ENCODE data around the gene RLN3. TPM values are rescaled to one million over a fixed set of nuclear protein-coding genes. Genes with fewer than 3 reads are reported as not detected.

The RLN3 gene
- total RNA-seq, 1 donor from 2014 or later: not detected

- Mint-ChIP-seq H3K4me1 (ENCODE audit: low read depth) (no peaks in the 10 kb centered on the region), H3K27ac (ENCODE audit: unreplicated experiment) (no peak overlapping the region), H3K36me3 (ENCODE audit: low read depth) (peaks cover 4% of the 10 kb centered on the region), H3K9me3 (ENCODE audit: low read depth) (no peaks in the 10 kb centered on the region), H3K27me3 (ENCODE audit: low read depth) (no peaks in the 10 kb centered on the region), H3K4me3 (ENCODE audit: unreplicated experiment) (no peak overlapping the region)
- no peak for DNase-seq (ENCODE audit: low spot score)
- no peak for TF ChIP-seq CTCF (IDR thresholded peaks at IDR 0.05)
These were observed 32.8 kb upstream of the RLN3 start for GRCh38 chr19:13995017-13995728.

- Mint-ChIP-seq H3K4me3 (ENCODE audit: unreplicated experiment) (no peak overlapping the region), H3K27me3 (ENCODE audit: low read depth) (no peaks in the 10 kb centered on the region), H3K9me3 (ENCODE audit: low read depth) (no peaks in the 10 kb centered on the region), H3K4me1 (ENCODE audit: low read depth) (no peaks in the 10 kb centered on the region), H3K36me3 (ENCODE audit: low read depth) (peaks cover 3% of the 10 kb centered on the region), H3K27ac (ENCODE audit: unreplicated experiment) (no peak overlapping the region)
- no peak for DNase-seq (ENCODE audit: low spot score)
- TF ChIP-seq CTCF (IDR thresholded peaks at IDR 0.05): no peak
These were observed 31.8 kb upstream of the RLN3 start for GRCh38 chr19:13995878-13996765.

- no peaks in the 10 kb centered on the region for H3K4me1 Mint-ChIP-seq (ENCODE audit: low read depth)
- H3K9me3 Mint-ChIP-seq (ENCODE audit: low read depth): no peaks in the 10 kb centered on the region
- peaks cover 2% of the 10 kb centered on the region for H3K36me3 Mint-ChIP-seq (ENCODE audit: low read depth)
- no peak for DNase-seq (ENCODE audit: low spot score)
- no peak overlapping the region for H3K27ac Mint-ChIP-seq (ENCODE audit: unreplicated experiment)
- no peaks in the 10 kb centered on the region for H3K27me3 Mint-ChIP-seq (ENCODE audit: low read depth)
- H3K4me3 Mint-ChIP-seq (ENCODE audit: unreplicated experiment): no peak overlapping the region
- TF ChIP-seq CTCF (IDR thresholded peaks at IDR 0.05): no peak
These were observed 30.9 kb upstream of the RLN3 start for GRCh38 chr19:13996928-13997630.

- Mint-ChIP-seq H3K27me3 (ENCODE audit: low read depth) (no peaks in the 10 kb centered on the region), H3K9me3 (ENCODE audit: low read depth) (no peaks in the 10 kb centered on the region), H3K27ac (ENCODE audit: unreplicated experiment) (no peak overlapping the region), H3K4me1 (ENCODE audit: low read depth) (no peaks in the 10 kb centered on the region), H3K4me3 (ENCODE audit: unreplicated experiment) (no peak overlapping the region), H3K36me3 (ENCODE audit: low read depth) (peaks cover 2% of the 10 kb centered on the region)
- no peak for TF ChIP-seq CTCF (IDR thresholded peaks at IDR 0.05)
- no peak for DNase-seq (ENCODE audit: low spot score)
These were observed 30.4 kb upstream of the RLN3 start for GRCh38 chr19:13997631-13997962.

GRCh38 chr19:13998426-13998825, 29.5 kb upstream of the RLN3 start:
- TF ChIP-seq CTCF (IDR thresholded peaks at IDR 0.05): no peak
- peaks cover 2% of the 10 kb centered on the region for H3K36me3 Mint-ChIP-seq (ENCODE audit: low read depth)
- no peaks in the 10 kb centered on the region for H3K9me3 Mint-ChIP-seq (ENCODE audit: low read depth)
- no peak for DNase-seq (ENCODE audit: low spot score)
- peaks cover 7% of the 10 kb centered on the region for H3K4me1 Mint-ChIP-seq (ENCODE audit: low read depth)
- H3K27me3 Mint-ChIP-seq (ENCODE audit: low read depth): no peaks in the 10 kb centered on the region
- no peak overlapping the region for H3K4me3 Mint-ChIP-seq (ENCODE audit: unreplicated experiment)
- no peak overlapping the region for H3K27ac Mint-ChIP-seq (ENCODE audit: unreplicated experiment)

Measured in chondrocyte (in vitro differentiated cells).